ACHN (cell line): Measurements from ENCODE around the gene TNS3.
A peak's percentile ranks its signal among the peaks of the same experiment; 100 is the strongest.

ENCODE experiments used
- DNase-seq: peaks from one replicate; pipeline ENCODE4 v3.0.0-alpha.2; 2015
- in situ Hi-C: cut with HindIII; loops from 2 replicates; pipeline ENCODE4 v1.10.0; 2017; ENCODE audit warnings: low sequenced_read_pairs, low pct_ligation_motif_present, low pct_unique_long_range_greater_than_20kb

The TNS3 gene

DNA sequence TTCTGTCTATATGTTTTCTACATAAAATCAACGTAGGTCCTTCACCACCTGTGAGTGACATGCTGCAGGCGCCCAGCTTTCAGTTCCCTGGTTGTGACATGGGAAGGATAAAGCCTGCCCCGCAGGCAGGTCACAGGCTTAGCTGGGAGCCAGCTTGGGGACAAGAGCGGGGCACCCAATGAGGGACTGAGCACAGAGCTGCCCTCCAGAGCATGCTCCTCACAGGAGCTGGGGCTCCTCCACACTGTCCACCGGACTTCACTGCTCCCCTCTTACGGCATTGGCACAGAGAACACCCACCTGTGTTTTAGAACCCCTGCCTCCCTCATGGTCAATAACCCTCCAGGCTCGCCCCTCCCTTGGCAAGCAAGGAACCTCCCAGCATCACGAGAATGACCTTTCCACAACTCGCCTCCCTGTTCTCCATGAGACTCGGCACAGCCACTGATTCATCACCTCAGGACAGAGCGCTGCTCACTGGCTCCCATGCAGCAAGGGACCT, 187.1 kb downstream of the TNS3 start:
- in situ Hi-C loops = no loop called here
- DNase-seq = no peak

DNA sequence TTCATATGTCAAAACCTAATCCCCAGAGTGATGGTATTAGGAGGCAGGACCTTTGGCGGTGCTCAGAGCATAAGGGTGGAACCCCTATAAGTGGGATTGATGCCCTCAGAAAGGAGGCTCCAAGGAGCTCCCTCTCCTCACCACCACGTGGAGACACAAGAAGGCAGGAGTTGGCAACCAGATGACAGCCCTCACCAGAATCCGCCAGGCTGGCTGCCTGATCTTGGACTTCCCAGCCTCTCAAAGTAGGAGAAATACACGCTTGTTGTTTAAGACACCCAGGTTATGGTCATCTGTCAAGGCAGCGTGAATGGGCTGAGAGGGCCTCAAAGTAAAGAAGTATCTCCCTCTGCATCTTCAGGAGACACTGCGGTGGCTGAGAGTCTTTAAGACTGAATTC, 187.7 kb downstream of the TNS3 start:
- no peak for DNase-seq
- in situ Hi-C loops = no loop called here

DNA sequence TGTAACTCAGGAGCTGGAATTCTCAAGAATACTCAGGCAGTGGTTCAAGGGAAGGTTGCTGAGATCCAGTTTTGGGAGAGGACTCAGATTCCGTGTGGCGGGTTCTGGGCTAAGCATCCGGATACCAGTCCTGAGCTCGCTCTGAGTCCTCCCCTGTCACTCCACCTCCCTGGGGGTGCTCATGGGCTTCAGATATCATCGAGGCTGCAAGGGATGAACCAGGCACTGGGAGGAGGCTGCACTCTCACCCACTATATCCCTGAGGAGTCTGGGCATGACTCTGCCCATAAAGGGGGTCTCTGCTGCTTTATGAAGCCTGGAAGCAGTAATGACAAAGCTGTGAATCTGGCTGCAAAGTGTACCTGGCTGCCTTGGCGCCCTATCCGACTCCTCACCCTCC, 188.5 kb downstream of the TNS3 start:
- no peak for DNase-seq
- in situ Hi-C loops = no loop called here

DNA sequence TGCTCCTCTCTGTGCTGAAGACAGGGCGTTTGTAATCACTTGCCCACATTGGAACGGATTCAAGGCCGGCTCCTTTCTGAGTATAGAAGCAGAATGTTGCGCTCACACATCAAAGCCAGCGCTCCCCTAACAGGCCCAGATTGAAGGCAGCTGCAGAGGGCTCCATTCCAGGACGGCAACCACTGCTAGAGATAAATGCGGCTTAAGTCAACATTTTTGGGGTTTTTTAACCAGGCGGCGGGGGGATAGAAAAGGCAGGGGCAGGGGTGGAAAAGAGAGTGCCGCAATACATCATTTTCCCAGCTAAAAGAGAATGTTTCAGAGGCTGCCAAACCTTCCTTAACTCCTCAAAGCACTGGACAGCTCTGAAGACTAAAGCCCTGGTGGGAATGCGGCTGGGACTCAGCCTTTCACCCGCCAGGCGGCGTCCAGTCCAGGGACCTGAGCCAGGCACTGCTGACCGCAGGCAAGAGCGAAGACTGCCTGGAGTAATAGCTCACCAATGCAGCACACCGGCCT, 189.6 kb downstream of the TNS3 start:
- in situ Hi-C loops = no loop called here

DNA sequence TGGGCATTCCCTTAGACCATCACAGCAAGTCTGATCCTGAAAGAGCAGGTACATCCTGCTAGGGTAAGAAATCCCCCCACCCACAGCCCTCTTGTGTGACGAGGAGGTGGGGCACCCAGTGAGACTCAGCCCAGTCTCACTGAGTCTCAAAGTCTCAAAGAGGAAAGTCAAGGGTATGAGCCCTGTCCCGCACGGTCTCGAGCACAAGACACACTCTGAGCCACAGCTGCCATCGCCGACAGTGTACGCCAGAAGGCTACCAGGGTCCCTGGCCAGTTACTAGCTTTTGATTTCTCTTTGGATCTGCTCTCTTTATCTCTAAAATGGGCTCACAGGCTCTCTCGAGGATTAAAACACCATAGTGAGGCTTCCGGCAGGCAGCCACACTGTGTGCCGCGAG, 190.2 kb downstream of the TNS3 start:
- in situ Hi-C loops = no loop called here

More for the DNA sequence above, 189.6 kb downstream of the TNS3 start:
- no peak for DNase-seq

DNA sequence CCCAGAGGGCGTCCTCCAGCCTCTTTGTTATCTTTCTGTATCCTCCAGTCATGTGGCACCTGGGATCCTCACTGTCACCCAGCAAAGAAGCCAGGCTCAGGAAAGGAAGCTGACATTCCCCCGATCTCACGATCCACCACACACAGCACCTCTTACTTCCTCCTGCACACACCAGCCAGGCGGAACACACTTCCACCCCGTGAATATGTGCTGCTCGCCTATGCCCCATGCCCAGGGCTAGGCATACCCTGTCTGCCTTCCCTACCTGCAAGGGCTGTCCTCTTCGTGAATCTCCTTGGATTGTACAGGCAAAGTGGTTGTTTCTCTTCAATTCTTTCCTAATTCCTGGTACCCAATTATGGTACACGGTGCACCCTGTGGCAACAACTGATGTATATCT, 191.0 kb downstream of the TNS3 start:
- in situ Hi-C loops = no loop called here
- no peak for DNase-seq

More for the DNA sequence above, 190.2 kb downstream of the TNS3 start:
- DNase-seq = no peak

DNA sequence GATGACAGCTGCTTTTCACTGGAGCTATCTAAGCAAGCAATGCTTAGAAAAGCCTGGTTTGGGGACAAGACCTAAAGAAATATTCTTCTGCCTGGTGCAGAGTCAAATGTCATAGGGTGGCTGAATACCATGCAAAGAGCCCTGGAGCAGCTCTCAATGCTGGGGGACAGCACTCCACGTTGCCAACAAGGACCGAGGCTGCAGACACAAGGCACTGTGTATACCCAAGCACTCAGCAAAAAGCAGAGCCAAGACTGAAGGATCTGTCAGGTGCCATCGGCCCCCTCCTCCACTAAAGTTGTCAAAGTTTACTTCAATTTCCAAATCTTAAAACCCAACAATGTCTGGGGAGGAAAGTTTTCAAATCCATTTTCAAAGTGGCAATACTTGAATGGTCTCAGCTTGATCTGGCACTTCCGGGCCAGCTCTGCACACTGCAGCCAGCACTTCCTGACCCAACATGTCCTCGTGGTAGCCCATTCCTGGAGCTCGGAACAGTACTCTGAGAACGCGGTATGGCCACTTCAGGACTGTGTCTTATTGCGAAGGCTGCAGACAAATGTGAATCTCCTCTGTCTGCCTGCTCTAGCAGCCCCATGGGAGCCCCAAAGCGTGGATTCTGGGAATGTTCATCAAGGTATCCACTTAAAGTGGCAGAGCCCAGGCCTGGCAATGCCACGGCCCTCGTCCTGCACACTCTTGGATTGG, 191.8 kb downstream of the TNS3 start:
- DNase-seq = no peak
- in situ Hi-C loops = no loop called here

DNA sequence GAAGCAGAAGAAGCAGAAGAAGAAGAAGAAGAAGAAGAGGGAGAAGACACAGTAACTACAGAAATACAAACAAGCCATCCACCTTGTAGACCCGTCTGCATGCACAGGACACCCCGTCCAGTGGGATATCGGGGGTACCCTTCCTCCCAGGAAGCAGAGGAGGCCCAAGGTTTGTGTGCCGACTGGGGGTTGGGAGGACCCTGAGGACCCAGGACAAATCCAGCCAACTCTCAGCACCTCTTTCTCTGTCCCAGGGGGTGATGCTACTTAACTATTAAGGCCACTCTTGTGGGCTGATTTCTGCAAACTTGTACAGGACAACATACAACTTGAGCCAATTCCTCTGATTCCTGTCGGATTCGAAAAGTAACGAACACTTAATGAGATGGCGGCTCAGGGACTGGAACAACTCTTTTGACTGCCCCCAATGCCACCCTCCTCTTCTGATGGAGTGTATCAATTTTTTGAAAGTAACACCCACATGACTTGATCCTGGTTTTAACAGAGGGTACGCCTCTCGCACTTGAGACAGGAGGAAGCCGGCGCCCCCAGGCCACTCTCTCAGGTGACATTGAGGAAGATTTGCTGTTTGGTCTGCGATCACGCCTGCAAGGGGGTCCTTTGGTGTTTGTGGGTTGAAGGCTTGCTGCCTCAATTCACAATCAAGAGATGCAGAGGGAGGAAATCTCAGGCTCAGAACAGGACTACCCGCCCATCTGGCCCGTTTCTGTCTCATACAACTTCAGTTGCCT, 192.6 kb downstream of the TNS3 start:
- in situ Hi-C loops = no loop called here
- DNase-seq = no peak

DNA sequence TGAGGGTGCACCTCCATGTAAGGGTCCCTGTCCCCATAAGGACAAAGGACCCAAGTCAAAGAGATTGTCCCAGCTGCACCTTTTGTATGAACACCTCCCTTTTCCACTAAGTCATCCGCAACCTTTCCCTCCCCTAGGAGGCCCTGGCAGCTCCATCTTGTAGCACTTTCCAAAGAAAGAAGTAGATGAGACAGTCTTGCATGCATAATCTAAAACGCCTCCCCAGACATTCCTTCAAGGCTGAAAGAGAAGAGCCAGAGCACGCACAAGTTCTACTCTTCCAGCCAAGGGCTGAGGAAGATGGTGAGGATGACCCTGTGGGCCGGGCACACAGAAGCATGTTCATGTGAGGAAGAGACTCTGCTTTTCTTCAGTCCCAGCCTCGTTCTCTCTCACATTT, 194.4 kb downstream of the TNS3 start:
- in situ Hi-C loops = no loop called here
- no peak for DNase-seq

DNA sequence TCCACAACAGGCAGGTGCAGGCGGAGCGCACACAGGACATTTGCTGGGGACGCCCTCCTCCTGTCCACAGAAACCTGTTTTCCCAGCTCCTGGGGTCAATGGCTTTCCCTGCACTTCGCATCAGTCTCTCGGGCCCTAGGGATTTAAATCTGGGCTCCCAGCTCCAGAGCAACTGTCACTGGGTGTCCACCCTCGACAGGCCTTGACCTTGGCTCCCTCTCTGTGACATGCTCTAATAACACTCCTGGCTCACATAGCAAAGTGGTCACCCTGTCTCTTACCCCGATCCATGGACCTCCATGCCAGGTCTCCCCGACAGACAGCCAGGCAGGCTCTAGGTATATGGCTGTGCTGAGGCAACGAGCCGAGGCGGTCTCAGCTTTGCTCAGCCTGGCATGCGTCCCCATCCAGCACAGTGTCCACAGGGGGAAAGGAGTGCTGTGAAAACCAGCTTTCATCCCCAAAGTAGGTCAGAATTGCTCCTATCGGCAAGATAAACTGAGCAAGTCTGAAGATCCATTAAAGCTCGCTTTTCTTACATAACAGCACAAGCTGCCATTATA, 195.6 kb downstream of the TNS3 start:
- DNase-seq = no peak
- in situ Hi-C loops = no loop called here

DNA sequence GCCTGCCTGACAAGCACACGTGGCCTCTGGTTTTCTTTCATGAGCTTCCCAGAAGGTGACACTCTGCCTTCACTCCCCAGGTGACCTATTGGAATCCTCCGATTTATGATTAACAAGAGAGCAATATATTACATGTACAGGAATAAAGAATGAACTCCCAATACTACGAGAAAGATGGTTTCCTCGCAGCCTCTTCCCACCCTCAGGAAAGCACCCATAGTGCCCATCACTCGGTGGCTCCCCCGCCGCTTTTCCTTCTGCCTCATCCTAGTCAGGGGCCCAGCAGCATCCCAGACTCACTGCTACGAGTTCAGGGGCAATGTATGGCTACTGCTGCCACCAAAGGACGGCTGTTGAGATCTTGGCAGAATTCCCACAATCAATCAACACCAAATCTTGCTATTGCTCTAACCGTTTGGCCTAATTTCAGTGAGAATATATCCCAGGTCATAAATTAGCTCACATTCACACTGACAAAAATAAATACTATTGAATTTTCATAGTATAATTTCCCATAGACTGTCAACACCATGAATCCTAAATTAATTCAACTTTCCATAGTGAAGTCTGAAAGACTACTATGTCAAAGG, 196.3 kb downstream of the TNS3 start:
- no peak for DNase-seq
- in situ Hi-C loops = no loop called here

DNA sequence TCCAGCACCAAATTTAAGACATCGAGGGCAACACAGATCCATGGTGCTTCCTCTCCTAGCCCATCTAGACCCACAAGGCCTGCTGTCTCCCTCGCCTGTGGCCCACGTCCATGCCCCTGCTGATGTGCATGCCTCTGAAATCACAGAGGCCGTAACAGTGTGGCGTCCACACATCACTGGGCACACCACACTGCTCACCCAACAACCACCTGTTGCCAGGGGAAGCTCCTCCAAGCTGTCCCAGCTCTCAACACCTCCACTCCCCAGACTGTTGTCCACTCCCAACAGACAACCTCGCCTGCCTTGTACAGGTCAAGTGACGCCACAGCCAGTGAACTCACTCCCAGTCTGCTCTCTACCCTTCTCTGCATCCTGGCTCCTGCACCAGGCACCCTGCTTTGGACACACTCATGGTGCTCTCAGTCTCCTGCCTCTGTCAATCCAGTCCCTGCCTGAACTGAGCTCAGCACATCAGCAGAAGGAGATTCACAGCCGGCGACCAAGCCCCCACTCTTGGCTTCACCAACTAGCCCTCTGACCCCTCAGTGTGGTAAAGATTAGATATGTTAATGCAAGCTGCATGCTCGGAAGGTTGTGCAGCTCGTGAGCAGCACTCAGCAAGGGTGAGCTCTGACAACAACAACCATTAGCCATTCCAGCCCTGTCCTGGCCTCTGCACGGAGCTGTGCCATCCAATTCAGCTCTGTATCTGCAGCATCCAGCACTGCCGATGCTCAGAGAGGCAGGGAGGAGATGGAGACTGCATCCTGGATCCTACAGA, 197.0 kb downstream of the TNS3 start:
- in situ Hi-C loops = no loop called here
- no peak for DNase-seq

DNA sequence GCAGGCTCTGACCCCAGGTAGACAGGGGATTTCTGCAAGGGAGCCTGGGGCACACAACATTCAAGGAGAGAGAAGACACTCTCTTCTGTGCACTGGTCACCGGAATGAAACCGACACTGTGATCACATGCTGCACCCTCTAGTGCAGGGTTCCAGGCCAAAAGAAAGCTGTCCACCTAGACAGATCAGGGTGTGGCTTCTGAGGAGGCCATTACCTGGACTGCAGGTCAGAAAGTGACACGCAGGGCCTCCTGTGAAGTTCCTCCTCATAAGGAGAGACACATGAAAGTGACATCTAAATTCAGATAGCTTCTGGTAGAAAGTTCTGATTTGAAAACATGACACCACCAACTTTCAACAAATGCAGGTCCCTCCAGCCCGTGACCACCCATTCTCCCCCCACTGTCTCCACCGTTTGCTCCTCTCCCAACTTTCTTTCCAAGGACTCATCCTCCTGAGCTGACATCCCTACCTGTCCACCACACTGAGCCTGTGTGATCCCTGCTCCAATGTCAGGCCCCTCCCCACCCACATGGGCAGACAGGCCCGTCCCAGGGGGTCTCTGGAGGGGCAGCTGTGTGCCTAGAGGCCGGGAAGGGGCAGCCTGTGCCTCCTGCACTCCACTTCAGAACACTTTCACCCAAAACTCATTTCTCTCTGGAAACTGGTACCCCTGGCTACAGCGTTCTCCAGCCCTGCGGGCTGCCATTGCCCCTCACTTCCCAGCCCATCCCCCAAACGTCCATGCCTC, 198.0 kb downstream of the TNS3 start:
- in situ Hi-C loops = no loop called here
- DNase-seq = no peak

DNA sequence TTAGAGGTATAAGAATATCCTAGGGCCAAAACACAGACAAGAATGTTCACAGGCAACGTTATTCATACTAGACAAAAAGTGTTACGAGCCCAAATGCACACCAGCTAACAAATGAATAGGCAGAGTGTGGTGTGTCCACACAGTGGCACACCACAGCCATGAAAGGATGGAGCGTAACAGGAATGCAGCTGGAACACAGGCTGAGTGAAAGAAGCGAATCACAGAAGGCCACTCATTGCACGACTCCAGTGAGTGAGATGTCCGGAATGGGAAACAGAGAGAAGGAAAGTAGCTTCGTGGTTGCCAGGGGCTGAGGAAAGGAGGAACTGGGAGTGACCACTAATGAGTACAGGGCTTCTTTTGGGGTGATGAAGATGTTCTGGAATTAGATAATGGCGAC, 198.8 kb downstream of the TNS3 start:
- peak; percentile 22 for DNase-seq
- in situ Hi-C loops = no loop called here

DNA sequence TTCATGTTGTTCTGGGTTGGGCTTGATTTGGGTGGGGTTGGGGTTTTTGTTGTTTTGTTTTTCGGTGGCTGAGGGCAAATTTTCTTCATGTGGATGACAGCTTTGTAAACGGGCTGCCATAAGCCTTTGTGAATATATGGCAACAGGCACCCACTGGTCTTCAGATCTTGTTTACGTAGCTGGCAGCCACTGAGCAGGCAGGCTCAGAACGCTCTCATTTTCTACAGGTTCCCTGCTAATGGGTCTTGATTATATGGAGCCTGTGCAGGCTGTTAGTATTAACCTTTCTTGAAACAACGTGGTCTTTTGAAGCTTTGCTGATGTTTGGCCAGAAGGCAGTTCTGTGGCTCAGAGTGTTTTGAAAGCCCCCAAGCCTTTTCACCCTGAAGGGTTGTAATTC, 199.7 kb downstream of the TNS3 start:
- in situ Hi-C loops = no loop called here
- no peak for DNase-seq

DNA sequence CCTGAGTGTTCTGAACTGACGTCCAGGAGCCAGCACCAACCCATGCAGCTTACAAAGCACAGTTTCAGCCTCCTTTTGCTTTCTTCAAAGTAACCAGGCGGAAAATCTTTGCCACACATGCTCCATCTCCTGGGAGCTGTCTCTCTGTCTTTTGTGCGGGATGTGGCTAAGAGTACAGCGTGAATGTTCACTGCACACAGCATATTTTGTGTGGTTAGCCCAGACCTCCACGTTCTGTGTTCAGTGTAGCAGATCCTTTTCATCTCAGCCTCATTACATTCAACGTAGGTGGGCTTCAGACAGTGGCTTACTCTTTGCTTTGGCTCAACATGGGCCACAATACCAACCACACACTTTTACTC, 200.8 kb downstream of the TNS3 start:
- in situ Hi-C loops = no loop called here
- peak; percentile 38 for DNase-seq

DNA sequence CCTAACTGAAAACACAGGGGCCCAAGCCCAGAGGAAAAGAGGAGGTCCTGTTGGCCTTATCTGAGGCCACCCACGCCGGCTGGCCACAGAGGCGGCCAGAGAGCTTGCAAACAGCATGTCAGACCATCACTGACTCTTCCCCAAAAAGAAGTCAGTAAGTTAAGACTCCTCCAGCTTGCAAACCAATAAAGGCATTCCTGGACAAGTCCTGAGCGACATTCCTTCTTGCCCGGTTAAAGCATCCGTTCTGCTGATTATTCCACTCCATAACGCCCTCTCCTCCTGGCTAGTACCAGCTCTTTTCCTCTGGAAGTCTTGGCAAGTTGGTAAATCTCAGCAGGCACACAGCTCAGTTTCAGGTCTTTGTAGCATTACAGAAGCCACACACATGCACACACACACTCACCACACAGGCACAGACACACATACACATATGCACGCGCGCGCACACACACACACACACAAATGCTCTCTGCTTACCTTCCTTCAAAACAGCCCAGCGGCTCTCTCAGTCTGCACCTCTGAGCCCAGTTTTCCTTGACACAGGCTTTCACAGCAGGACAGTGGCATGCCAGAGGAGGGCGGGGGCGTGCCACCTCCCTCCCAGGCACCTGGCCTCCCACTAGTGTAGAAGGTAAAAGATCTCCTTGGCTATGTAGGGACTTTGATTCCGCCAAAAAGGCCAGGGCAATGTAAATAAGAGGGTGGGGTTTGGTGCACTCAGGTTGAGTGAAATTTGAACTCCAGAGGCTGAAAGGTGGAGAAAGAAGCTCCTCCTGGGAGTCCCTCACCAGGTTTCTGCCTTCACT, 201.4 kb downstream of the TNS3 start:
- in situ Hi-C loops = no loop called here
- peak; percentile 31 for DNase-seq
